Measurements from ENCODE around the gene RAP2B.

- TF ChIP-seq CTCF (IDR thresholded peaks at IDR 0.05) (no peak), EZH2 (IDR thresholded peaks at IDR 0.05; ENCODE audit: borderline replicate concordance, insufficient read depth, low read depth, low read length, poor library complexity, severe bottlenecking) (no peak)
These were observed 3.8 kb upstream of the RAP2B start for GRCh38 chr3:153158189-153158588.

Measured in B cell (primary cell).